ENCODE data around the gene TARBP2.

- TF ChIP-seq CTCF (IDR thresholded peaks at IDR 0.05; ENCODE audit: low read depth, low read length, poor library complexity, severe bottlenecking) (no peak), EZH2phosphoT487 (IDR thresholded peaks at IDR 0.05; ENCODE audit: borderline replicate concordance, low read length) (no peak)
Measured at GRCh38 chr12:53492830-53493609, 8.1 kb upstream of the TARBP2 start.

Data from DOHH2 (cell line).